ENCODE data around the gene NUP155.

The NUP155 gene

DNA sequence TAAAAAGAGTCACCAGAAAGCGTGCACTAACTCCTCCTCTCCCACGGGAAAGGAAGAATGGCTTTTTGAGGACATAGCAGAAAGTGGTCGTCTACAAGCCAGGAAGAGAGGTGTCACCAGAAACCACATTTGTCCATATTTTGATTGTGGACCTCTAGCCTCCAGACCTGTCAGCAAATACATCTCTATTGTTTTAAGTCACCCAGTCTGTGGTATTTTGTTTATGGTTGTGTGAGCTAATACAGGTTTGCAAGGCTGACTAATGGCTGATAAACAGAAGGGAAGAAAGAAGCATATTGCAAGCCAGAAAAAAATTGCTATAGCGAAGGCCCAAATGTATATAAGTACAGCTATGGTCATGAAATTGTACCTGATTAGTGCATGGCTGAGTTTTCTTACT, 29.6 kb upstream of the NUP155 start:
- Histone ChIP-seq H3K36me3 (ENCODE audit: control insufficient read depth, low read length) (peaks cover 13% of the 10 kb centered on the region), H3K27me3 (ENCODE audit: control insufficient read depth, low read length) (no peaks in the 10 kb centered on the region), H3K9me2 (replicated peaks; ENCODE audit: control insufficient read depth, low read length) (no peaks in the 10 kb centered on the region), H3K4me1 (ENCODE audit: control insufficient read depth, low read length) (peaks cover 13% of the 10 kb centered on the region), H3K4me3 (ENCODE audit: low read length) (no peak overlapping the region), H3F3A (ENCODE audit: control insufficient read depth, insufficient read depth) (no peaks in the 10 kb centered on the region), H3K79me2 (ENCODE audit: control insufficient read depth, low read length) (no peaks in the 10 kb centered on the region), H3K4me2 (ENCODE audit: low read length) (no peak overlapping the region), H4K20me1 (ENCODE audit: control insufficient read depth, insufficient read depth, low read depth, low read length) (no peaks in the 10 kb centered on the region), H3K27ac (ENCODE audit: low read depth, low read length) (no peak overlapping the region), H3K9me3 (ENCODE audit: control insufficient read depth, insufficient read depth, low read length) (no peaks in the 10 kb centered on the region)
- TF ChIP-seq, protein P1, sequence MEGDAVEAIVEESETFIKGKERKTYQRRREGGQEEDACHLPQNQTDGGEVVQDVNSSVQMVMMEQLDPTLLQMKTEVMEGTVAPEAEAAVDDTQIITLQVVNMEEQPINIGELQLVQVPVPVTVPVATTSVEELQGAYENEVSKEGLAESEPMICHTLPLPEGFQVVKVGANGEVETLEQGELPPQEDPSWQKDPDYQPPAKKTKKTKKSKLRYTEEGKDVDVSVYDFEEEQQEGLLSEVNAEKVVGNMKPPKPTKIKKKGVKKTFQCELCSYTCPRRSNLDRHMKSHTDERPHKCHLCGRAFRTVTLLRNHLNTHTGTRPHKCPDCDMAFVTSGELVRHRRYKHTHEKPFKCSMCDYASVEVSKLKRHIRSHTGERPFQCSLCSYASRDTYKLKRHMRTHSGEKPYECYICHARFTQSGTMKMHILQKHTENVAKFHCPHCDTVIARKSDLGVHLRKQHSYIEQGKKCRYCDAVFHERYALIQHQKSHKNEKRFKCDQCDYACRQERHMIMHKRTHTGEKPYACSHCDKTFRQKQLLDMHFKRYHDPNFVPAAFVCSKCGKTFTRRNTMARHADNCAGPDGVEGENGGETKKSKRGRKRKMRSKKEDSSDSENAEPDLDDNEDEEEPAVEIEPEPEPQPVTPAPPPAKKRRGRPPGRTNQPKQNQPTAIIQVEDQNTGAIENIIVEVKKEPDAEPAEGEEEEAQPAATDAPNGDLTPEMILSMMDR (IDR thresholded peaks at IDR 0.05; ENCODE audit: low read depth, low read length, poor library complexity, severe bottlenecking), result no peak
- no peak for TF ChIP-seq EZH2phosphoT487 (IDR thresholded peaks at IDR 0.05; ENCODE audit: borderline replicate concordance, low read length)

DNA sequence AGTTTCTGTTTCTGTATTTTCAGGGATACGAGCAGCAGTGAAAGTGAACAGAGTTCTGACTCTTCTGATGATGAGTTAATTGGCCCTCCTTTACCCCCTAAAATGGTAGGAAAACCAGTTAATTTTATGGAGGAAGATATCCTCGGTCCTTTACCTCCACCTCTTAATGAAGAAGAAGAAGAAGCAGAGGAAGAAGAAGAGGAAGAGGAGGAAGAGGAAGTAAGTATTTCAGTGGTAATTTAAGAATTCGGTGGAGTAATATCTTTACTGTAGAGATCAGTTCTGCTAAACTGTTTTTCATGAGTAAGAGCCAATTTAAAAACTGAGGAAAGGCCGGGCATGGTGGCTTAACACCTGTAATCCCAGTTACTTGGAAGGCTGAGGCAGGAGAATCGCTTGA, 25.4 kb upstream of the NUP155 start:
- H3K9me2 ChIP-seq (replicated peaks; ENCODE audit: control insufficient read depth, low read length), result no peaks in the 10 kb centered on the region
- no peaks in the 10 kb centered on the region for H3K9me3 ChIP-seq (ENCODE audit: control insufficient read depth, insufficient read depth, low read length)
- H3K79me2 ChIP-seq (ENCODE audit: control insufficient read depth, low read length), result no peaks in the 10 kb centered on the region
- H4K20me1 ChIP-seq (ENCODE audit: control insufficient read depth, insufficient read depth, low read depth, low read length), result no peaks in the 10 kb centered on the region
- TF ChIP-seq, protein P1 (IDR thresholded peaks at IDR 0.05; ENCODE audit: low read depth, low read length, poor library complexity, severe bottlenecking), result no peak
- no peak for TF ChIP-seq EZH2phosphoT487 (IDR thresholded peaks at IDR 0.05; ENCODE audit: borderline replicate concordance, low read length)
- H3F3A ChIP-seq (ENCODE audit: control insufficient read depth, insufficient read depth), result 0 out of 2 replicates have a peak, but pooled peaks cover under 1% of the 10 kb centered on the region
- H3K4me3 ChIP-seq (ENCODE audit: low read length), result no peak overlapping the region
- H3K27me3 ChIP-seq (ENCODE audit: control insufficient read depth, low read length), result no peaks in the 10 kb centered on the region
- no peak overlapping the region for H3K4me2 ChIP-seq (ENCODE audit: low read length)
- peaks cover 11% of the 10 kb centered on the region for H3K4me1 ChIP-seq (ENCODE audit: control insufficient read depth, low read length)
- no peak overlapping the region for H3K27ac ChIP-seq (ENCODE audit: low read depth, low read length)
- peaks cover 40% of the 10 kb centered on the region for H3K36me3 ChIP-seq (ENCODE audit: control insufficient read depth, low read length)

DNA sequence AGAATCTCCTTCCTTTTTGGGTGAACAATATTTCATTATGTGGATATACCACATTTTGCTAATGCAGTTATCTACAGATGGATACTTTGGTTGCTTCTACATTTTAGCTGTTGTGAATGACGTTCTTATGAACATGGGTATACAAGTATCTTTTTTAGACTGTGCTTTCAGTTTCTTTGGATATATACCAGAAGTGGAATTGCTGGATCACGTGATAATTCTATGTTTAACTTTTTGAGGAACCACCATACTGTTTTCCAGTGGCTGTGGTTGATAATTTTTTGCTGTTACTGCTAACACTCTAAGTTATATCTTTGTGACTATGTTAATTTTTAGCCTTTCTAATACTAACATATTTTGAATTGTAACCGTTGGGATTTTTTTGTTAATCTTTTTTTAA, 20.7 kb upstream of the NUP155 start:
- no peaks in the 10 kb centered on the region for H4K20me1 ChIP-seq (ENCODE audit: control insufficient read depth, insufficient read depth, low read depth, low read length)
- TF ChIP-seq, protein P1 (IDR thresholded peaks at IDR 0.05; ENCODE audit: low read depth, low read length, poor library complexity, severe bottlenecking), result no peak
- TF ChIP-seq EZH2phosphoT487 (IDR thresholded peaks at IDR 0.05; ENCODE audit: borderline replicate concordance, low read length), result no peak
- H3K27ac ChIP-seq (ENCODE audit: low read depth, low read length), result no peak overlapping the region
- H3K79me2 ChIP-seq (ENCODE audit: control insufficient read depth, low read length), result no peaks in the 10 kb centered on the region
- H3K36me3 ChIP-seq (ENCODE audit: control insufficient read depth, low read length), result peaks cover 43% of the 10 kb centered on the region
- no peak overlapping the region for H3K4me2 ChIP-seq (ENCODE audit: low read length)
- H3F3A ChIP-seq (ENCODE audit: control insufficient read depth, insufficient read depth), result peaks cover 7% of the 10 kb centered on the region; the same call in 1 of the 2 replicates
- H3K9me2 ChIP-seq (replicated peaks; ENCODE audit: control insufficient read depth, low read length), result no peaks in the 10 kb centered on the region
- no peaks in the 10 kb centered on the region for H3K27me3 ChIP-seq (ENCODE audit: control insufficient read depth, low read length)
- H3K4me1 ChIP-seq (ENCODE audit: control insufficient read depth, low read length), result peaks cover 9% of the 10 kb centered on the region
- no peak overlapping the region for H3K4me3 ChIP-seq (ENCODE audit: low read length)
- H3K9me3 ChIP-seq (ENCODE audit: control insufficient read depth, insufficient read depth, low read length), result no peaks in the 10 kb centered on the region

All from DOHH2 (cell line).